HEK293 (cell line): ENCODE data around the gene CLEC4G.

Experiments
- CTCF ChIA-PET: fragments of 350-600 bp; formaldehyde crosslinking; extraction: SDS; loops from one replicate; lab custom pipeline; 2021; ENCODE audit warnings: antibody characterized with exemption; lab: Yijun Ruan, JAX
- POLR2A ChIA-PET: fragments of 300-600 bp; formaldehyde crosslinking; extraction: SDS; loops from one replicate; lab custom pipeline; 2020; ENCODE audit warnings: antibody characterized with exemption, inconsistent platforms; lab: Yijun Ruan, JAX
- H3K27ac ChIP-seq: fragments of 200-500 bp; sonication (Bioruptor generic); 2 replicates; pipeline ENCODE4 v1.5.1; 2014; ENCODE audit warnings: low read depth, low read length, control low read depth, inconsistent platforms; ENCODE audit errors: extremely low read depth
- H3K36me3 ChIP-seq, 2 experiments: fragments of 200-500 bp in 1 of 2; sonication (Bioruptor generic) in 1 of 2; 1 replicate in 1 of 2; 2 replicates in 1 of 2; pipeline ENCODE4 v1.5.1; 2014 to 2017; ENCODE audit warnings: inconsistent platforms in 2 of 2, low read length in 2 of 2; ENCODE audit not compliant: control insufficient read depth in 2 of 2, insufficient read depth in 1 of 2
- H3K4me1 ChIP-seq: fragments of 200-500 bp; sonication (Bioruptor generic); 2 replicates; pipeline ENCODE4 v1.5.1; 2014; ENCODE audit warnings: mild to moderate bottlenecking, low read length, inconsistent platforms; ENCODE audit not compliant: control insufficient read depth, insufficient read depth
- H3K4me3 ChIP-seq: 2 replicates; pipeline ENCODE4 v1.5.1; 2011; ENCODE audit warnings: low read depth, mild to moderate bottlenecking, control low read depth, low read length, moderate library complexity
- H3K9me3 ChIP-seq: fragments of 200-500 bp; sonication (Bioruptor generic); 2 replicates; pipeline ENCODE4 v1.5.1; 2014; ENCODE audit warnings: low read depth, low read length, inconsistent platforms; ENCODE audit not compliant: control insufficient read depth, insufficient read depth
- ATF2 ChIP-seq: fragments of 450-650 bp; formaldehyde crosslinking; IDR thresholded peaks from 2 replicates; pipeline ENCODE4 v1.5.1; 2016; ENCODE audit warnings: missing biosample characterization, missing genetic modification characterization, low read depth
- BCL11B ChIP-seq: fragments of 450-650 bp; formaldehyde crosslinking; IDR thresholded peaks from 2 replicates; pipeline ENCODE4 v1.5.1; 2016; ENCODE audit warnings: low read depth, missing biosample characterization, missing genetic modification characterization
- GLIS1 ChIP-seq: fragments of 450-650 bp; formaldehyde crosslinking; IDR thresholded peaks from 2 replicates; pipeline ENCODE4 v1.5.1; 2016; ENCODE audit warnings: missing biosample characterization, missing genetic modification characterization
- MEIS1 ChIP-seq: sonication (generic); formaldehyde crosslinking; IDR thresholded peaks from 2 replicates; pipeline ENCODE4 v1.8.1; 2022; ENCODE audit warnings: missing genetic modification reagents, mild to moderate bottlenecking, borderline replicate concordance
- PRDM6 ChIP-seq: fragments of 450-650 bp; formaldehyde crosslinking; IDR thresholded peaks from 2 replicates; pipeline ENCODE4 v1.5.1; 2017; ENCODE audit warnings: missing biosample characterization, missing genetic modification characterization
- SCRT2 ChIP-seq: fragments of 450-650 bp; formaldehyde crosslinking; IDR thresholded peaks from 2 replicates; pipeline ENCODE4 v1.5.1; 2016; ENCODE audit warnings: missing biosample characterization, missing genetic modification characterization
- SP7 ChIP-seq: fragments of 450-650 bp; formaldehyde crosslinking; IDR thresholded peaks from 2 replicates; pipeline ENCODE4 v1.5.1; 2016; ENCODE audit warnings: missing biosample characterization, missing genetic modification characterization
- TCF7L2 ChIP-seq: IDR thresholded peaks from 2 replicates; pipeline ENCODE4 v1.6.1; 2011; ENCODE audit warnings: low read depth, mild to moderate bottlenecking, inconsistent platforms, low read length, moderate library complexity, borderline replicate concordance
- ZBTB11 ChIP-seq: fragments of 450-650 bp; formaldehyde crosslinking; conservative IDR thresholded peaks from 2 replicates; pipeline ENCODE4 v1.5.1; 2016; ENCODE audit warnings: low read depth, missing biosample characterization, missing genetic modification characterization
- ZNF146 ChIP-seq: fragments of 450-650 bp; formaldehyde crosslinking; IDR thresholded peaks from 2 replicates; pipeline ENCODE4 v1.5.1; 2016; ENCODE audit warnings: missing biosample characterization, missing genetic modification characterization
- ZNF174 ChIP-seq: fragments of 450-650 bp; formaldehyde crosslinking; IDR thresholded peaks from 2 replicates; pipeline ENCODE4 v1.5.0; 2017; ENCODE audit warnings: missing biosample characterization, mild to moderate bottlenecking, missing genetic modification characterization
- ZNF18 ChIP-seq: fragments of 450-650 bp; formaldehyde crosslinking; IDR thresholded peaks from 2 replicates; pipeline ENCODE4 v1.5.1; 2016; ENCODE audit warnings: missing biosample characterization, missing genetic modification characterization
- ZNF214 ChIP-seq: fragments of 450-650 bp; formaldehyde crosslinking; IDR thresholded peaks from 2 replicates; pipeline ENCODE4 v1.5.1; 2017; ENCODE audit warnings: missing biosample characterization, mild to moderate bottlenecking, missing genetic modification characterization, borderline replicate concordance
- ZNF280D ChIP-seq: fragments of 450-650 bp; formaldehyde crosslinking; IDR thresholded peaks from 2 replicates; pipeline ENCODE4 v1.5.1; 2016; ENCODE audit warnings: missing biosample characterization, missing genetic modification characterization
- ZNF521 ChIP-seq: fragments of 450-650 bp; formaldehyde crosslinking; IDR thresholded peaks from 2 replicates; pipeline ENCODE4 v1.5.1; 2017; ENCODE audit warnings: missing biosample characterization, mild to moderate bottlenecking, missing genetic modification characterization
- ZNF529 ChIP-seq: fragments of 450-650 bp; formaldehyde crosslinking; IDR thresholded peaks from 2 replicates; pipeline ENCODE4 v1.5.1; 2017; ENCODE audit warnings: missing genetic modification characterization, missing biosample characterization; ENCODE audit not compliant: insufficient replicate concordance
- ZNF645 ChIP-seq: fragments of 450-650 bp; formaldehyde crosslinking; IDR thresholded peaks from 2 replicates; pipeline ENCODE4; 2016; ENCODE audit warnings: missing biosample characterization, missing genetic modification characterization
- ZNF707 ChIP-seq: fragments of 450-650 bp; formaldehyde crosslinking; IDR thresholded peaks from 2 replicates; pipeline ENCODE4 v1.5.1; 2016; ENCODE audit warnings: missing biosample characterization, missing genetic modification characterization
- ZNF776 ChIP-seq: fragments of 450-650 bp; formaldehyde crosslinking; IDR thresholded peaks from 2 replicates; pipeline ENCODE4 v1.5.0; 2017; ENCODE audit warnings: missing biosample characterization, missing genetic modification characterization, borderline replicate concordance

The CLEC4G gene

GRCh38 chr19:7757358-7757757, 25.4 kb upstream of the CLEC4G start (continued):
- TF ChIP-seq ATF2 (tag by site-specific recombination) (no peak), BCL11B (tag by site-specific recombination) (no peak), PRDM6 (tag by site-specific recombination) (no peak)

- Histone ChIP-seq H3K4me3 (no peak overlapping the region), H3K9me3 (no peaks in the 10 kb centered on the region), H3K36me3 (no peaks in the 10 kb centered on the region)
- TF ChIP-seq ZNF529 (tag by site-specific recombination) (no peak), ZNF214 (tag by site-specific recombination) (no peak), TCF7L2 (no peak), ZBTB11 (tag by site-specific recombination) (no peak), ZNF776 (tag by site-specific recombination) (no peak), ZNF521 (tag by site-specific recombination) (no peak), ZNF280D (tag by site-specific recombination) (0 out of 2 replicates have a peak, but pooled peaks have one; percentile 70), GLIS1 (no peak)
- TF ChIP-seq, all 188 proteins: peak for 1
- H3K4me1 ChIP-seq = no peaks in the 10 kb centered on the region
- CTCF ChIA-PET = no interaction called here
- H3K27ac ChIP-seq = no peak overlapping the region
- POLR2A ChIA-PET = no interaction called here
These were observed 24.3 kb upstream of the CLEC4G start for GRCh38 chr19:7756258-7756657.

- H3K27ac ChIP-seq = no peak overlapping the region
- ChIA-PET CTCF (interaction anchor here (0.5 kb wide), 1 partner anchor 164 kb away, joined by 3 read pairs; no protein-coding TSS in a partner anchor), POLR2A (no interaction called here)
- TF ChIP-seq ZNF174 (no peak), ZNF18 (tag by site-specific recombination) (no peak), ZNF146 (tag by site-specific recombination) (no peak), SP7 (tag by site-specific recombination) (no peak), ZNF707 (tag by site-specific recombination) (no peak), SCRT2 (tag by site-specific recombination) (no peak), ZNF645 (tag by site-specific recombination) (no peak), MEIS1 (CRISPR knock-in tag) (no peak)
These were observed 19.4 kb upstream of the CLEC4G start for GRCh38 chr19:7751157-7751783.

More at GRCh38 chr19:7751157-7751783, 19.4 kb upstream of the CLEC4G start:
- no peaks in the 10 kb centered on the region for H3K36me3 ChIP-seq
- H3K4me3 ChIP-seq = no peak overlapping the region
- H3K9me3 ChIP-seq = no peaks in the 10 kb centered on the region
- H3K4me1 ChIP-seq = no peaks in the 10 kb centered on the region
